GM23338 (cell line): Measurements from ENCODE around the gene GID4. TPM values are rescaled to one million over a fixed set of nuclear protein-coding genes. Genes with fewer than 3 reads are reported as not detected.

ENCODE experiments used
- ATAC-seq: fragments of 200-7000 bp; cut with Tn5 transposase; 3 replicates; pipeline ENCODE4 v1.9.1; 2020
- DNase-seq: peaks from one replicate; pipeline ENCODE4 v3.0.0-alpha.2; 2015; ENCODE audit warnings: low spot score
- H2AFZ ChIP-seq: fragments of 200-600 bp; sonication (generic); 2 replicates; pipeline ENCODE4 v1.8.0; 2016; ENCODE audit warnings: antibody characterized with exemption, mild to moderate bottlenecking, moderate library complexity
- H3F3A ChIP-seq: fragments of 200-600 bp; sonication (generic); replicated peaks from 2 replicates; pipeline ENCODE4 v1.8.0; 2017; ENCODE audit warnings: antibody characterized with exemption, mixed run types, low read depth
- H3K27ac ChIP-seq: fragments of 200-600 bp; sonication (generic); 2 replicates; pipeline ENCODE4 v1.6.1; 2016; ENCODE audit warnings: low read depth
- H3K27me3 ChIP-seq: fragments of 200-600 bp; sonication (generic); 2 replicates; pipeline ENCODE4 v1.8.0; 2016; ENCODE audit warnings: mild to moderate bottlenecking, mixed run types, moderate library complexity; ENCODE audit not compliant: insufficient read depth
- H3K36me3 ChIP-seq: fragments of 200-600 bp; sonication (generic); 2 replicates; pipeline ENCODE4 v1.8.0; 2016; ENCODE audit warnings: mild to moderate bottlenecking; ENCODE audit not compliant: insufficient read depth
- H3K4me1 ChIP-seq: fragments of 200-600 bp; sonication (generic); 2 replicates; pipeline ENCODE4 v1.8.0; 2016; ENCODE audit warnings: mild to moderate bottlenecking, moderate library complexity; ENCODE audit not compliant: insufficient read depth
- H3K4me2 ChIP-seq: fragments of 200-600 bp; sonication (generic); 2 replicates; pipeline ENCODE4 v1.7.1; 2017; ENCODE audit warnings: mixed run types
- H3K4me3 ChIP-seq: fragments of 200-600 bp; sonication (generic); 2 replicates; pipeline ENCODE4 v1.6.1; 2016; ENCODE audit warnings: mixed run types
- H3K79me2 ChIP-seq: fragments of 200-600 bp; sonication (generic); replicated peaks from 2 replicates; pipeline ENCODE4 v1.8.0; 2017; ENCODE audit warnings: mild to moderate bottlenecking; ENCODE audit not compliant: insufficient read depth
- H3K9me2 ChIP-seq: fragments of 200-600 bp; sonication (generic); 2 replicates; pipeline ENCODE4 v1.8.0; 2017; ENCODE audit not compliant: insufficient read depth
- H4K20me1 ChIP-seq: fragments of 200-600 bp; sonication (generic); replicated peaks from 2 replicates; pipeline ENCODE4 v1.8.0; 2017; ENCODE audit warnings: mild to moderate bottlenecking; ENCODE audit not compliant: insufficient read depth
- H3K27ac Mint-ChIP-seq: 2 replicates; pipeline ENCODE4 v1.8.0; 2020; ENCODE audit warnings: inconsistent platforms, mild to moderate bottlenecking, moderate library complexity, mixed read lengths
- H3K27me3 Mint-ChIP-seq: 3 replicates; pipeline ENCODE4 v1.8.0; 2022; ENCODE audit warnings: low read depth, mild to moderate bottlenecking, moderate library complexity, mixed read lengths, inconsistent platforms; ENCODE audit not compliant: insufficient read depth, poor library complexity
- H3K36me3 Mint-ChIP-seq: 3 replicates; pipeline ENCODE4 v1.8.0; 2021; ENCODE audit warnings: low read depth, mild to moderate bottlenecking, inconsistent platforms, moderate library complexity, mixed read lengths
- H3K4me1 Mint-ChIP-seq: 3 replicates; pipeline ENCODE4 v1.8.0; 2020; ENCODE audit warnings: mild to moderate bottlenecking, inconsistent platforms, mixed read lengths
- H3K4me3 Mint-ChIP-seq: 3 replicates; pipeline ENCODE4 v1.8.0; 2021; ENCODE audit warnings: moderate library complexity, mild to moderate bottlenecking, inconsistent platforms, mixed read lengths
- H3K9me3 Mint-ChIP-seq: 3 replicates; pipeline ENCODE4 v1.8.0; 2020; ENCODE audit warnings: moderate library complexity, mild to moderate bottlenecking, inconsistent platforms, mixed read lengths
- CREB1 ChIP-seq: fragments of 250-450 bp; sonication (Bioruptor Pico); IDR thresholded peaks from 2 replicates; pipeline ENCODE4 v1.5.0; 2020; ENCODE audit warnings: low read depth, mild to moderate bottlenecking, moderate library complexity
- ETS1 ChIP-seq: IDR thresholded peaks from 2 replicates; pipeline ENCODE4 v1.6.1; 2016; ENCODE audit warnings: antibody characterized with exemption
- NANOG ChIP-seq: IDR thresholded peaks from 2 replicates; pipeline ENCODE4 v1.6.1; 2016; ENCODE audit warnings: antibody characterized with exemption, borderline replicate concordance
- POLR2AphosphoS5 ChIP-seq: IDR thresholded peaks from 2 replicates; pipeline ENCODE4 v1.6.1; 2016; ENCODE audit warnings: antibody characterized with exemption, low read depth
- ZNF331 ChIP-seq: fragments of 250-450 bp; sonication (Bioruptor Pico); IDR thresholded peaks from 2 replicates; pipeline ENCODE4 v1.5.0; 2020; ENCODE audit warnings: low read depth, mild to moderate bottlenecking, moderate library complexity
- ZNF462 ChIP-seq: fragments of 250-450 bp; sonication (Bioruptor Pico); IDR thresholded peaks from 2 replicates; pipeline ENCODE4 v1.5.0; 2020; ENCODE audit warnings: mild to moderate bottlenecking, moderate library complexity
- polyA plus RNA-seq: library from polyadenylated mRNA; unstranded; fragments of >200 nt; fragmentation: Nextera tagmentation; extraction: Ambion mirVana; gene quantifications from 2 replicates; pipeline ENCODE4 v1.2.1, GENCODE V29; 2016
- total RNA-seq: library from RNA; depleted of rRNA; stranded (reverse); fragments of >200 nt; shearing (Covaris generic); gene quantifications from 2 replicates; pipeline ENCODE4 v1.2.3, GENCODE V29; 2014

Gene GID4
- total and polyA plus RNA-seq, 2 experiments from 2014 or later = 6.3 to 11.2 TPM

- no peaks in the 10 kb centered on the region for H3K9me3 Mint-ChIP-seq
- H3K9me2 ChIP-seq = no peaks in the 10 kb centered on the region
- H3F3A ChIP-seq = no peaks in the 10 kb centered on the region
- DNase-seq = peak; percentile 19
- no peaks in the 10 kb centered on the region for H3K27me3 ChIP-seq
- H3K36me3 ChIP-seq = no peaks in the 10 kb centered on the region
- no peaks in the 10 kb centered on the region for H3K36me3 Mint-ChIP-seq
- no peak overlapping the region for H3K4me3 Mint-ChIP-seq
- H3K4me1 Mint-ChIP-seq = peaks cover 3% of the 10 kb centered on the region
- no peaks in the 10 kb centered on the region for H3K79me2 ChIP-seq
- H4K20me1 ChIP-seq = 0 out of 2 replicates have a peak, but pooled peaks cover 2% of the 10 kb centered on the region
- peaks cover 1% of the 10 kb centered on the region for H3K27me3 Mint-ChIP-seq
- H3K27ac Mint-ChIP-seq = no peak overlapping the region; the same call in 1 of the 2 replicates
- H2AFZ ChIP-seq = peak overlapping the region; percentile 29; the same call in 1 of the 2 replicates
- TF ChIP-seq CREB1 (CRISPR knock-in tag) = no peak
- no peak for TF ChIP-seq ZNF331 (CRISPR knock-in tag)
- TF ChIP-seq POLR2AphosphoS5 = no peak
- no peak for TF ChIP-seq NANOG
- no peak for TF ChIP-seq ZNF462 (CRISPR knock-in tag)
- TF ChIP-seq ETS1 = no peak
- H3K4me3 ChIP-seq = no peak overlapping the region
- ATAC-seq = peak; percentile 62
- no peak overlapping the region for H3K27ac ChIP-seq
- no peak overlapping the region for H3K4me2 ChIP-seq
- no peaks in the 10 kb centered on the region for H3K4me1 ChIP-seq
Observed at GRCh38 chr17:18070861-18071340, 31.7 kb downstream of the GID4 start.
